Measurements from ENCODE around the gene INTS1. TPM values are rescaled to one million over a fixed set of nuclear protein-coding genes. Genes with fewer than 3 reads are reported as not detected.
A peak's percentile ranks its signal among the peaks of the same experiment; 100 is the strongest.

Gene INTS1
- total RNA-seq, 6 donors from 2014 or later = 38.6 to 215 (median 72.3) TPM

DNA sequence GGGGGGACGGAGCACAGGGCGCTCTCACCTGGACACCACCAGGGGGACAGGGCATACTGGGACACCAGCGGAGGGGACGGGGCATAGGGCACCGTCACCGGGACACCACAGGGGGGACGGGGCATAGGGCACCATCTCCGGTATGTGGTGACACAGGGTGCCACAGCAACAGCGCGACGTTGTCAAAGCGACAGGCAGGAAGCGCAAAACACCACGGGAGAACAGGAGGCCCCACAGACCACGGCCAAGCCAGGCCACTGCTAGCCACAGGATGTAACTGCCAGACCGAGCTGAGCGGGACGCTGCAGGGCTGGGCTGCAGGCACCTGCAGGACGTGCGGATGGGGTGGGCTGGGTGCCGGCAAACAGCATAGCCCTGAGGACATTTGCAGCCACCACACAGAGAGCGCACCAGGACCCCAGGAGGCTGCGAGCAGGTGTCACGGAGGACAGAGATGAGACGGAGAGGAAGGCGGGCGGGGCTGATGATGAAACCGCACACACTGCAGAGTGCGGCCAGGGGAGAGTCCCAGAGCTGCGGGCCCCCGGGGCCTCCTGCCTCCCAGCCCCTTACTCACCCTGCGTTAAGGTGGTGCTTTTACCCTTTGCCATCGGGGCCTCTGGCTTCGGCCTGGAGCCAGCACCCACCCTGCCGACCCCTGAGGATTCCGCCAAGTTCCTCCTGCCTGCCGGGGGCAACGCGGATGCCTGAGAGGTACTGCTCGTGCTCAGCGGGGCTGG, 62.4 kb downstream of the INTS1 start:
- no peak for ATAC-seq (ENCODE audit: low FRiP score in 2 of 2)
- TF ChIP-seq POLR2AphosphoS5 (IDR thresholded peaks at IDR 0.05) = no peak
- H3K27ac ChIP-seq = no peak overlapping the region
- no peaks in the 10 kb centered on the region for H3K27me3 ChIP-seq
- DNase-seq = peak in 1 of 2 donors; percentile 80
- WGBS, 2 donors = 89 to 92% methylated on average over 29 to 36 of the region's 41 CpGs
- peaks cover 0 to 65% (median 27%) of the 10 kb centered on the region in 4 donors for H3K36me3 ChIP-seq
- H3K4me1 ChIP-seq = peaks cover 0 to 3% (median 1%) of the 10 kb centered on the region in 4 donors
- H3K9me3 ChIP-seq = no peaks in the 10 kb centered on the region
- H3K4me3 ChIP-seq = no peak overlapping the region

DNA sequence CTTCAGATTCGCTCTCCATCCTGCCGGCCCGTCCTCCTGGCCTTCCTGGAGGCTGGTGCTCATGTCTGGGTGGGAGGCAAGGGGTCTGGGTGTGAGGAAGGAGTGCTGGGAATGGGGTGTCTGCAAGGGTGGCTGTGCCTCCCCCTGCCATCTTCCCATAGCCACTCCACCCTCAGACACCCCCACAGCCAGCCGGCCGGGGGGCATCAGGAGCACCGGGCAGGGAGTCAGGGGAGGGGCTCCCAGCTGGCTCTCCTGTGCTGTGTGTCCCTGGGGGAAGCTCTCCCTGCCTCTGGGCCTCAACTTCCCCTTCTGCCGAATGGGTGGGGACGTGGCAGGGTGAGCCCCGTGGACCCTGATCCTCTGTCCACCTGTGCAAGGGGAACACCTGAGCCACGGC, 63.6 kb downstream of the INTS1 start:
- no peaks in the 10 kb centered on the region for H3K9me3 ChIP-seq
- H3K36me3 ChIP-seq = peaks cover 0 to 70% (median 28%) of the 10 kb centered on the region in 4 donors
- H3K27ac ChIP-seq = no peak overlapping the region
- no peak for TF ChIP-seq EP300 (IDR thresholded peaks at IDR 0.05)
- TF ChIP-seq POLR2A (IDR thresholded peaks at IDR 0.05) = no peak
- no peak for TF ChIP-seq POLR2AphosphoS5 (IDR thresholded peaks at IDR 0.05)
- TF ChIP-seq, protein P1, sequence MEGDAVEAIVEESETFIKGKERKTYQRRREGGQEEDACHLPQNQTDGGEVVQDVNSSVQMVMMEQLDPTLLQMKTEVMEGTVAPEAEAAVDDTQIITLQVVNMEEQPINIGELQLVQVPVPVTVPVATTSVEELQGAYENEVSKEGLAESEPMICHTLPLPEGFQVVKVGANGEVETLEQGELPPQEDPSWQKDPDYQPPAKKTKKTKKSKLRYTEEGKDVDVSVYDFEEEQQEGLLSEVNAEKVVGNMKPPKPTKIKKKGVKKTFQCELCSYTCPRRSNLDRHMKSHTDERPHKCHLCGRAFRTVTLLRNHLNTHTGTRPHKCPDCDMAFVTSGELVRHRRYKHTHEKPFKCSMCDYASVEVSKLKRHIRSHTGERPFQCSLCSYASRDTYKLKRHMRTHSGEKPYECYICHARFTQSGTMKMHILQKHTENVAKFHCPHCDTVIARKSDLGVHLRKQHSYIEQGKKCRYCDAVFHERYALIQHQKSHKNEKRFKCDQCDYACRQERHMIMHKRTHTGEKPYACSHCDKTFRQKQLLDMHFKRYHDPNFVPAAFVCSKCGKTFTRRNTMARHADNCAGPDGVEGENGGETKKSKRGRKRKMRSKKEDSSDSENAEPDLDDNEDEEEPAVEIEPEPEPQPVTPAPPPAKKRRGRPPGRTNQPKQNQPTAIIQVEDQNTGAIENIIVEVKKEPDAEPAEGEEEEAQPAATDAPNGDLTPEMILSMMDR (IDR thresholded peaks at IDR 0.05) = no peak
- 90 to 94% methylated on average over 5 to 7 of the region's 10 CpGs for WGBS, 2 donors
- peak in 1 of 2 donors; percentile 55 for DNase-seq
- H3K4me3 ChIP-seq = no peak overlapping the region
- ATAC-seq (ENCODE audit: low FRiP score in 2 of 2) = no peak
- no peaks in the 10 kb centered on the region for H3K4me1 ChIP-seq
- no peaks in the 10 kb centered on the region for H3K27me3 ChIP-seq

DNA sequence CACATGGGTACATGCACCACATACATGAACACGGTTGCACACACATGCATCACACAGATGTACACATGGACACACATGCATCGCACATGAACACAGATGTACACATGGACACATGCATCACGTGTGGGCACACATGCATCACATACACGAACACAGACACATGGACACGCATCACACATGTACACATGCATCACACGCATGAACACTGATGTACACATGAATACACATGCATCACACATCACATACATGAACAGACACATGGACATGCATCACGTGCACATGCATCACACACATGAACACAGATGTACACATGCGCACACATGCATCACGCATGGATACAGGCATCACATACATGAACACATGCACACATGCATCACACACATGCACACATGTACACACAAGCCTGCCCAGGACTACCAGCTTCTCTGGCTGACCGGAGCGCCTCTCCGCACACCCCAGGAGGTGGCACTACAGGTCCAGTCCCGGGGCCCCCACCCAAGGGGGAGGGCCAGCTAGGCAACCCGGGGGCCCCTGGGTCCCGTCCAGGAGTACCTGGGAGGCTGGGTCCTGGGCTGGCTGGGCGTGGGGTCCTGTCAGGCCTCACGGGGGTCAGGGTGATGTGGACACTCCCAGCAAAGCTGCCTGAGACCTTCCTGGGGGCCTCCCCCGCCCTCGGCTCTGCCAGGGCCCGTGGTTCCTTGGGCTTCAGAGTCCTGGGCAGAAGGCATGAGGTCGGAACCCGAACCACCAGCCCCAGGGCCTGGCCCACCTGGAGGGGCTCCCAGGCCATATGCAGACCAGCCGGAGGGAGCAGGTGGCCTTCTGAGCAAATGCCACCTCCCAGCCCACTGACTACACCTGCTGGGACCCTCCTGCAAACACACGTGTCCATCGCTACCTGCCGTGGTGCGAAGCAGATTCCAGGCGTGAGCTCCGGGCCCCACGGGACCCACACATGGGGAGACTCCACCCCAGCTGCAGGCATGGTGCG, 64.5 kb downstream of the INTS1 start:
- TF ChIP-seq, protein P1 (IDR thresholded peaks at IDR 0.05) = peak in 1 of 6 experiments; percentile 11
- TF ChIP-seq EP300 (IDR thresholded peaks at IDR 0.05) (no peak), POLR2A (IDR thresholded peaks at IDR 0.05) (no peak)
- Histone ChIP-seq H3K4me3 (no peak overlapping the region), H3K27me3 (no peaks in the 10 kb centered on the region), H3K36me3 (peaks cover 0 to 71% (median 25%) of the 10 kb centered on the region in 4 donors), H3K9me3 (no peaks in the 10 kb centered on the region), H3K4me1 (no peaks in the 10 kb centered on the region), H3K27ac (no peak overlapping the region)
- ATAC-seq (ENCODE audit: low FRiP score in 2 of 2) = peak in 1 of 2 donors; percentile 5
- DNase-seq = peak in 1 of 2 donors; percentile 81
- 89 to 91% methylated on average over 17 to 28 of the region's 31 CpGs for WGBS, 2 donors

DNA sequence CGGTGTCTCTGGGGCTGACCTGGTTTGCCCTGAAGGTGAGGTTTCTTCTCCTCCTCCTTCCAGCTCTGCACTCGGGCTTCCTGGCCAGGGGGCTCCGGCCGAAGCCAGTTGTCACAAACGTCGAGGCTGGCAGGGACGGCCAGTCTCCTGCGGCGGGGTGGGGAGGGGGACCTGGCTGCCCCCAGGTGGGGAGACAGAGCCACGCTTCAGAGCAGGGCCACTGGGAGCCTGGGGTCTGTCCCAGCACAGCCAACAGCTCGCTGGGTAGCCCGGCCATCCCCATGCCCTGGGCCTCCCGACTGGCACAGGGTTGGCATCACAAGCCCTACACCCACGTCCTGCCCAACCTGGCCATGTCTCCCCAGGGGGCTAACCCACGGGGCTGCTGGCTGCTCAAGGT, 65.4 kb downstream of the INTS1 start:
- H3K9me3 ChIP-seq = no peaks in the 10 kb centered on the region
- H3K4me3 ChIP-seq = no peak overlapping the region
- TF ChIP-seq, protein P1 (IDR thresholded peaks at IDR 0.05) = no peak
- TF ChIP-seq EP300 (IDR thresholded peaks at IDR 0.05) = no peak
- no peak for TF ChIP-seq POLR2AphosphoS5 (IDR thresholded peaks at IDR 0.05)
- TF ChIP-seq POLR2A (IDR thresholded peaks at IDR 0.05) = no peak
- H3K4me1 ChIP-seq = no peaks in the 10 kb centered on the region
- no peaks in the 10 kb centered on the region for H3K27me3 ChIP-seq
- DNase-seq (peak in 1 of 2 donors; percentile 75), ATAC-seq (ENCODE audit: low FRiP score in 2 of 2) (no peak)
- H3K27ac ChIP-seq = no peak overlapping the region
- H3K36me3 ChIP-seq = peaks cover 0 to 67% (median 22%) of the 10 kb centered on the region in 4 donors
- WGBS, 2 donors = 91 to 92% methylated on average over 5 to 15 of the region's 15 CpGs

DNA sequence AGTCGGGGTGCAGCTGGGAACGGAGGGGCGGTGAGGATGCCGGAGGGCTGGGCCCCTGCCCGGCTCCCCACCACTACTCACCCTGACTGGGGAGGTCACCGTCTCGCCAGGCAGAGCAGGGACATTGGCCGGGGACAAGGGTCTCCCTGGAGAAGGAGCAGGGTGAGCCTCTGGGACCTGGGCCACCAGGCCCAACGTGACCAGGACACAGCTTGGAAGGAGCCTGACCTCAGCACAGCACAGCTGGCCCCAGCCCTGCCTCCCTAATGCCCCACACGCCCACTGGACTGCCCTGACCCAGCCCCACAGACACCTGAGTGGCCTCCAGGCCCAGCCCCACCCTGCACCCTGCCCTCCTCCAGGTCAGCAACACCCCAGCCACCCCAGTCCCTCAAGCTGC, 66.0 kb downstream of the INTS1 start:
- H3K36me3 ChIP-seq = peaks cover 0 to 61% (median 20%) of the 10 kb centered on the region in 4 donors
- TF ChIP-seq EP300 (IDR thresholded peaks at IDR 0.05) (no peak), POLR2AphosphoS5 (IDR thresholded peaks at IDR 0.05) (no peak), POLR2A (IDR thresholded peaks at IDR 0.05) (no peak)
- TF ChIP-seq, protein P1 (IDR thresholded peaks at IDR 0.05) = no peak
- H3K9me3 ChIP-seq = no peaks in the 10 kb centered on the region
- H3K27ac ChIP-seq = no peak overlapping the region
- 88 to 96% methylated on average over 5 to 10 of the region's 10 CpGs for WGBS, 2 donors
- H3K27me3 ChIP-seq = no peaks in the 10 kb centered on the region
- no peak overlapping the region for H3K4me3 ChIP-seq
- H3K4me1 ChIP-seq = no peaks in the 10 kb centered on the region
- DNase-seq (peak in 1 of 2 donors; percentile 77), ATAC-seq (ENCODE audit: low FRiP score in 2 of 2) (no peak)
